ENCODE results near the gene RNF145. TPM values are rescaled to one million over a fixed set of nuclear protein-coding genes. Genes with fewer than 3 reads are reported as not detected.
A peak's percentile ranks its signal among the peaks of the same experiment; 100 is the strongest.
"Not testable (repeated sequence)": the region's sequence is repeated elsewhere in the genome, so short reads cannot be mapped to it uniquely, and the experiment has no call there.

The RNF145 gene
- total and polyA plus RNA-seq, 12 donors = 9.4 to 37.4 (median 22.2) TPM

GRCh38 chr5:159163701-159164046 lies 45.7 kb downstream of the RNF145 start:
- intact Hi-C loops (cut with DNase I) = loop anchor here in 1 of 10 donors (5.0 kb wide), 1 partner anchor 44 kb away; the partner anchor contains the start of gene RNF145
- H3K36me3 ChIP-seq = peaks cover 0 to 92% (median 33%) of the 10 kb centered on the region in 9 donors
- ATAC-seq = no peak
- 92 to 99% methylated on average over 2 of the region's 2 CpGs for WGBS, 2 donors
- H3K9me3 ChIP-seq = no peaks in the 10 kb centered on the region
- no peak overlapping the region for H3K27ac ChIP-seq
- DNase-seq = no peak
- H3K4me1 ChIP-seq = peaks cover 0 to 9% (median 2%) of the 10 kb centered on the region in 9 donors
- H3K4me3 ChIP-seq = no peak overlapping the region
- no peak for TF ChIP-seq CTCF (IDR thresholded peaks at IDR 0.05)
- no peaks in the 10 kb centered on the region for H3K27me3 ChIP-seq

GRCh38 chr5:159163027-159163700 lies 46.2 kb downstream of the RNF145 start:
- no peak overlapping the region for H3K27ac ChIP-seq
- H3K27me3 ChIP-seq = no peaks in the 10 kb centered on the region
- H3K9me3 ChIP-seq = no peaks in the 10 kb centered on the region
- TF ChIP-seq CTCF (IDR thresholded peaks at IDR 0.05) = no peak
- H3K4me3 ChIP-seq = no peak overlapping the region
- ATAC-seq (no peak), DNase-seq (no peak)
- peaks cover 0 to 10% (median 2%) of the 10 kb centered on the region in 9 donors for H3K4me1 ChIP-seq
- intact Hi-C loops (cut with DNase I) = loop anchor here in 1 of 10 donors (5.0 kb wide), 1 partner anchor 44 kb away; the partner anchor contains the start of gene RNF145
- WGBS, 2 donors = 90 to 91% methylated on average over 1 of the region's 1 CpG
- H3K36me3 ChIP-seq = peaks cover 0 to 92% (median 33%) of the 10 kb centered on the region in 9 donors

- TF ChIP-seq CTCF (IDR thresholded peaks at IDR 0.05) = no peak
- intact Hi-C loops (cut with DNase I) = loop anchor here in 1 of 10 donors (5.0 kb wide), 1 partner anchor 46 kb away; the partner anchor contains the start of gene RNF145
- Histone ChIP-seq H3K4me3 (no peak overlapping the region), H3K27ac (no peak overlapping the region), H3K4me1 (peaks cover 0 to 10% (median 4%) of the 10 kb centered on the region in 9 donors), H3K27me3 (no peaks in the 10 kb centered on the region), H3K36me3 (peaks cover 0 to 91% (median 32%) of the 10 kb centered on the region in 9 donors), H3K9me3 (no peaks in the 10 kb centered on the region)
- DNase-seq = no peak
- ATAC-seq = no peak
- WGBS, 2 donors = 91 to 92% methylated on average over 9 of the region's 9 CpGs
These were observed 47.8 kb downstream of the RNF145 start for GRCh38 chr5:159161361-159162214.

GRCh38 chr5:159158553-159159091 lies 50.7 kb downstream of the RNF145 start:
- DNase-seq, H3K9me3 ChIP-seq, H3K4me3 ChIP-seq, H3K27me3 ChIP-seq, H3K4me1 ChIP-seq: not testable (repeated sequence)
- WGBS, 2 donors = 42 to 45% methylated on average over 4 of the region's 4 CpGs
- peak in 4 of 8 donors; percentile 35 to 39 (median 37) for ATAC-seq
- peak overlapping the region in 3 of 10 donors; percentile 13 to 24 (median 18) for H3K27ac ChIP-seq
- H3K36me3 ChIP-seq = peaks cover 0 to 88% (median 32%) of the 10 kb centered on the region in 9 donors
- intact Hi-C loops (cut with DNase I) = loop anchor here in 6 of 10 donors (5.0 to 10.0 kb wide), 8 partner anchors 46 to 159 kb away; partner anchors contain the start of genes UBLCP1 (in 3 of the 6) and RNF145 (in 2 of the 6)

Data from heart right ventricle (tissue), 16 donors.